Mesenchymal stem cell (in vitro differentiated cells and primary cell): ENCODE data around the gene MMP23B.
"Not testable (repeated sequence)": the region's sequence is repeated elsewhere in the genome, so short reads cannot be mapped to it uniquely, and the experiment has no call there.

Source experiments
- DNase-seq: peaks from one replicate; pipeline ENCODE4 v3.0.0-alpha.2; 2013
- H2AFZ ChIP-seq: one replicate; pipeline ENCODE4 v1.6.1; 2013; ENCODE audit warnings: low read depth, mild to moderate bottlenecking, control low read depth, inconsistent platforms, low read length, moderate library complexity
- H2AK5ac ChIP-seq: 2 replicates; pipeline ENCODE4 v1.6.1; 2013; ENCODE audit warnings: low read length, moderate library complexity, mild to moderate bottlenecking, inconsistent platforms; ENCODE audit not compliant: severe bottlenecking
- H2BK120ac ChIP-seq: one replicate; pipeline ENCODE4 v1.6.1; 2013; ENCODE audit warnings: low read depth, mild to moderate bottlenecking, inconsistent platforms, low read length, moderate library complexity
- H2BK12ac ChIP-seq, 2 experiments: one replicate each; pipeline ENCODE4 v1.6.1; 2013; ENCODE audit warnings: inconsistent platforms in 2 of 2, low read length in 2 of 2, mild to moderate bottlenecking in 2 of 2, moderate library complexity in 2 of 2, control low read depth in 1 of 2
- H2BK15ac ChIP-seq: one replicate; pipeline ENCODE4 v1.6.1; 2013; ENCODE audit warnings: mild to moderate bottlenecking, low read depth, inconsistent platforms; ENCODE audit not compliant: poor library complexity, severe bottlenecking
- H2BK5ac ChIP-seq: 2 replicates; pipeline ENCODE4 v1.6.1; 2013; ENCODE audit warnings: low read depth, mild to moderate bottlenecking, low read length, control low read depth, inconsistent platforms; ENCODE audit not compliant: poor library complexity, severe bottlenecking
- H3K14ac ChIP-seq, 2 experiments: one replicate each; pipeline ENCODE4 v1.6.1; 2013; ENCODE audit warnings: inconsistent platforms in 2 of 2, low read length in 2 of 2, control low read depth in 1 of 2, mild to moderate bottlenecking in 1 of 2, moderate library complexity in 1 of 2
- H3K18ac ChIP-seq, 2 experiments: one replicate each; pipeline ENCODE4 v1.6.1; 2013; ENCODE audit warnings: inconsistent platforms in 2 of 2, low read length in 2 of 2, control low read depth in 1 of 2, low read depth in 1 of 2, mild to moderate bottlenecking in 1 of 2
- H3K23ac ChIP-seq, 2 experiments: one replicate each; pipeline ENCODE4 v1.6.1; 2013; ENCODE audit warnings: inconsistent platforms in 2 of 2, low read length in 2 of 2, mild to moderate bottlenecking in 2 of 2, moderate library complexity in 2 of 2, control low read depth in 1 of 2
- H3K27ac ChIP-seq: 2 replicates; pipeline ENCODE4 v1.5.1; 2013; ENCODE audit warnings: mild to moderate bottlenecking, moderate library complexity, low read length, control low read depth, inconsistent platforms; ENCODE audit not compliant: poor library complexity, severe bottlenecking
- H3K27me3 ChIP-seq, 2 experiments: 2 replicates each; pipeline versions ENCODE4 v1.6.1 to v1.7.0; 2013; ENCODE audit warnings: low read length in 2 of 2, mild to moderate bottlenecking in 2 of 2, moderate library complexity in 2 of 2, control low read depth in 1 of 2, inconsistent platforms in 1 of 2; ENCODE audit not compliant: control insufficient read depth in 1 of 2, insufficient read depth in 1 of 2
- H3K36me3 ChIP-seq, 2 experiments: 2 replicates each; pipeline versions ENCODE4 v1.6.1 to v1.7.0; 2013; ENCODE audit warnings: low read length in 2 of 2, control low read depth in 1 of 2, inconsistent platforms in 1 of 2, low read depth in 1 of 2, mild to moderate bottlenecking in 1 of 2; ENCODE audit not compliant: insufficient read depth in 2 of 2, control insufficient read depth in 1 of 2
- H3K4ac ChIP-seq, 2 experiments: one replicate each; pipeline ENCODE4 v1.6.1; 2013; ENCODE audit warnings: inconsistent platforms in 2 of 2, low read length in 2 of 2, mild to moderate bottlenecking in 2 of 2, moderate library complexity in 2 of 2, control low read depth in 1 of 2, low read depth in 1 of 2
- H3K4me1 ChIP-seq: 2 replicates; pipeline ENCODE4 v1.6.1; 2013; ENCODE audit warnings: low read depth, low read length, control low read depth; ENCODE audit not compliant: control insufficient read depth, insufficient read depth
- H3K4me2 ChIP-seq: 2 replicates; pipeline ENCODE4 v1.6.1; 2013; ENCODE audit warnings: low read length, mild to moderate bottlenecking, inconsistent platforms; ENCODE audit not compliant: poor library complexity, severe bottlenecking
- H3K4me3 ChIP-seq, 2 experiments: 2 replicates each; pipeline versions ENCODE4 v1.5.1 to v1.7.0; 2013; ENCODE audit warnings: low read length in 2 of 2, mild to moderate bottlenecking in 2 of 2, control low read depth in 1 of 2, low read depth in 1 of 2; ENCODE audit not compliant: insufficient read depth in 1 of 2
- H3K79me1 ChIP-seq: replicated peaks from 2 replicates; pipeline ENCODE4 v1.6.1; 2013; ENCODE audit warnings: mild to moderate bottlenecking, control low read depth, low read length, inconsistent platforms; ENCODE audit not compliant: poor library complexity, severe bottlenecking
- H3K9ac ChIP-seq: 2 replicates; pipeline ENCODE4 v1.7.0; 2013; ENCODE audit warnings: mild to moderate bottlenecking, low read length, moderate library complexity
- H3K9me3 ChIP-seq: 2 replicates; pipeline ENCODE4 v1.7.0; 2013; ENCODE audit warnings: mild to moderate bottlenecking, low read length; ENCODE audit not compliant: control insufficient read depth
- H4K8ac ChIP-seq: one replicate; pipeline ENCODE4 v1.6.1; 2013; ENCODE audit warnings: inconsistent platforms, mild to moderate bottlenecking, low read length, moderate library complexity
- H4K91ac ChIP-seq: one replicate; pipeline ENCODE4 v1.6.1; 2013; ENCODE audit warnings: mild to moderate bottlenecking, low read length, inconsistent platforms
- WGBS: methylation state at CpG from one replicate; pipeline ENCODE4 v1.1.7; 2013; ENCODE audit warnings: mixed read lengths; 5-methylcytosine and 5-hydroxymethylcytosine counted together

Gene MMP23B

GRCh38 chr1:1630191-1630964 is 1.6 kb upstream of the MMP23B start:
- Histone ChIP-seq H3K23ac (no peak overlapping the region), H2BK120ac (peak overlapping the region; percentile 68), H3K9ac (no peak overlapping the region), H2AK5ac (no peak overlapping the region), H3K27ac (no peak overlapping the region), H3K4me3 (no peak overlapping the region), H3K18ac (peak overlapping the region in 1 of 2 experiments; percentile 34), H3K9me3 (no peaks in the 10 kb centered on the region), H2BK15ac (peak overlapping the region; percentile 80), H4K8ac (no peak overlapping the region), H3K27me3 (peaks cover 3 to 8% of the 10 kb centered on the region in 2 experiments), H4K91ac (no peak overlapping the region), H2AFZ (no peak overlapping the region), H2BK12ac (no peak overlapping the region), H3K4ac (no peak overlapping the region), H3K4me1 (peaks cover 20% of the 10 kb centered on the region), H3K79me1 (no peaks in the 10 kb centered on the region), H3K36me3 (peaks cover 6 to 48% of the 10 kb centered on the region in 2 experiments), H3K14ac (no peak overlapping the region), H3K4me2 (no peak overlapping the region), H2BK5ac (no peak overlapping the region)
- DNase-seq, result peak; percentile 69
- 21% methylated on average over 59 of the region's 81 CpGs for WGBS

GRCh38 chr1:1630965-1631781 is 800 bp upstream of the MMP23B start:
- peaks cover 19% of the 10 kb centered on the region for H3K4me1 ChIP-seq
- 23% methylated on average over 37 of the region's 79 CpGs for WGBS
- peaks cover 6 to 40% of the 10 kb centered on the region in 2 experiments for H3K36me3 ChIP-seq
- no peaks in the 10 kb centered on the region for H3K79me1 ChIP-seq
- no peak overlapping the region for H3K4me2 ChIP-seq
- no peak overlapping the region for H2BK5ac ChIP-seq
- no peak overlapping the region for H3K9ac ChIP-seq
- H2AK5ac ChIP-seq, result no peak overlapping the region
- H3K4me3 ChIP-seq, result no peak overlapping the region
- H3K9me3 ChIP-seq, result no peaks in the 10 kb centered on the region
- no peak overlapping the region for H3K23ac ChIP-seq
- no peak overlapping the region for H3K14ac ChIP-seq
- no peak overlapping the region for H3K27ac ChIP-seq
- peak overlapping the region; percentile 68 for H2BK120ac ChIP-seq
- peak; percentile 37 for DNase-seq
- H3K4ac ChIP-seq, result peak overlapping the region in 1 of 2 experiments; percentile 28
- no peak overlapping the region for H4K91ac ChIP-seq
- no peak overlapping the region for H2AFZ ChIP-seq
- H3K18ac ChIP-seq, result peak overlapping the region in 1 of 2 experiments; percentile 40
- peak overlapping the region; percentile 42 for H4K8ac ChIP-seq
- H2BK12ac ChIP-seq, result no peak overlapping the region
- H2BK15ac ChIP-seq, result peak overlapping the region; percentile 80
- peaks cover 3 to 8% of the 10 kb centered on the region in 2 experiments for H3K27me3 ChIP-seq

GRCh38 chr1:1633409-1633808 is 1.4 kb downstream of the MMP23B start:
- not testable (repeated sequence) for H4K8ac ChIP-seq, H2AK5ac ChIP-seq, H3K23ac ChIP-seq

GRCh38 chr1:1634613-1635012 is 2.6 kb downstream of the MMP23B start:
- not testable (repeated sequence) for H2BK12ac ChIP-seq, H4K91ac ChIP-seq, H3K18ac ChIP-seq, H3K4me2 ChIP-seq, H2BK120ac ChIP-seq, DNase-seq, H3K9ac ChIP-seq, H3K27ac ChIP-seq, H2BK5ac ChIP-seq, H3K4me3 ChIP-seq, H3K27me3 ChIP-seq, H3K4ac ChIP-seq, H3K9me3 ChIP-seq, H2BK15ac ChIP-seq, H4K8ac ChIP-seq, H3K14ac ChIP-seq, H2AK5ac ChIP-seq, H2AFZ ChIP-seq, H3K79me1 ChIP-seq, H3K23ac ChIP-seq
- H3K36me3 ChIP-seq, result peaks cover 11 to 31% of the 10 kb centered on the region in 2 experiments
- H3K4me1 ChIP-seq, result peaks cover 14% of the 10 kb centered on the region
- WGBS, result no CpG with 5 or more reads among the region's 13 CpGs

More at GRCh38 chr1:1633409-1633808, 1.4 kb downstream of the MMP23B start:
- Histone ChIP-seq H3K4me1 (peaks cover 14% of the 10 kb centered on the region), H3K36me3 (peaks cover 11 to 36% of the 10 kb centered on the region in 2 experiments)
- no CpG with 5 or more reads among the region's 35 CpGs for WGBS
- DNase-seq, H2AFZ ChIP-seq, H3K27me3 ChIP-seq, H2BK15ac ChIP-seq, H3K18ac ChIP-seq, H2BK12ac ChIP-seq, H3K4ac ChIP-seq, H3K79me1 ChIP-seq, H3K27ac ChIP-seq, H3K4me3 ChIP-seq, H2BK120ac ChIP-seq, H3K14ac ChIP-seq, H3K9me3 ChIP-seq, H3K9ac ChIP-seq, H3K4me2 ChIP-seq, H2BK5ac ChIP-seq, H4K91ac ChIP-seq: not testable (repeated sequence)
